HG03066 (cell line): ENCODE results near the gene INHBB.
"Not testable (repeated sequence)": the region's sequence is repeated elsewhere in the genome, so short reads cannot be mapped to it uniquely, and the experiment has no call there.

ENCODE experiments used
- ATAC-seq: cut with Tn5 transposase; IDR thresholded peaks from one replicate; pipeline ENCODE4 v1.9.1; 2021; ENCODE audit warnings: low read depth; ENCODE audit not compliant: unreplicated experiment

INHBB gene

GRCh38 chr2:120315367-120316033 lies 30.4 kb upstream of the INHBB start:
- no peak for ATAC-seq

GRCh38 chr2:120316071-120316470 lies 29.9 kb upstream of the INHBB start:
- ATAC-seq, result no peak

DNA sequence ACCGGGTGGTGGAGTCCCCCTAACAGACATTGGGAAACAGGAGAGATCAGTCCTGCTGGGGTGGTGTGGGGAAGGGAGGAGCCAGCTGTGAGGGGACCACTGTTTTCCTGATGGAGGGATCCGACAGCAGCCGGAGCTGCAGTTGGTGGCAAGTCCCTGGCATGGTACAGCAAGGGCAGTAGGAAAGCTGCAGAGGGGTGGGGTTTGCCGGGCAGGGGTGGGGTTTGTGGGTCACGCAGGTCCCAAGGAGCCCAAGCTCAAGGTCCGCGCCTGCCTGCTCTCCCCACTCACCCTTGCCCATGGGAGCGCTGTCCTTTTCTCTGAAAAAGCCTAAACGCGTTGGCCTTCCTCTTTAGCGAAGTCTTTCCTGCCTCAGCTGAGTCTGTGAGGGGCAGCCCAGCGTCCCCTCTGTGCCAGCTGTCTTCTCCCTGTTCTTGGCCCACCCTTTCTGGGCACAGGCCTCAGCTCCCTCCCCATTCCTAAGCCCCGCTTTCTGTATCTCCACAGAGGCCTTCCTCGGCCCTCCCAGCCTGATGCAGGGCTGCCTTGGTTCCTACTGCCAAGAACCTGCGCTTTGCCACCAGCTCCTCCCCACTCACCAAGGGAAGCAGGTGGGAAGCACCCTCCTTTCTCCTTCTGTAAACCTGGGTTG lies 29.3 kb upstream of the INHBB start:
- ATAC-seq, result no peak

GRCh38 chr2:120317180-120317533 lies 28.8 kb upstream of the INHBB start:
- no peak for ATAC-seq

DNA sequence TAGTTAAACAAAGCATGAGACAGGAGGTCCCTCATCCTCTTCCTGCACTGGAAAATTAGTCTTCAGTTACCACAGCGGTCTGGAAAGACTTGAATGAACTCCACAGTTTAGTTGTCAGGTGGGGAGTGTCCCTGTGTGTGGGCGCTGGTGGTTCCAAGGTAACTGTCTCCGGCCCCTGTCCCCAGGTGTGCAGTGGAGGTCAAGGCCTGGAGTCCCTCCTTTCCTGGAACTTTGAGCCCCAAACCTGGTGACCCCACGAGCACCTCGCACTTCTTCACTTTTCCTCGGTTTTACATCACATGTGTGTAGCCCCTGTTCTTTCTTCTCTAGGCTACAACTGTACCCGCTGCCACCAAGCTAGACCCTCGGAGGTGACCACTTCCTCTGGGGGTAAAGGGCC lies 28.0 kb upstream of the INHBB start:
- ATAC-seq, result no peak

DNA sequence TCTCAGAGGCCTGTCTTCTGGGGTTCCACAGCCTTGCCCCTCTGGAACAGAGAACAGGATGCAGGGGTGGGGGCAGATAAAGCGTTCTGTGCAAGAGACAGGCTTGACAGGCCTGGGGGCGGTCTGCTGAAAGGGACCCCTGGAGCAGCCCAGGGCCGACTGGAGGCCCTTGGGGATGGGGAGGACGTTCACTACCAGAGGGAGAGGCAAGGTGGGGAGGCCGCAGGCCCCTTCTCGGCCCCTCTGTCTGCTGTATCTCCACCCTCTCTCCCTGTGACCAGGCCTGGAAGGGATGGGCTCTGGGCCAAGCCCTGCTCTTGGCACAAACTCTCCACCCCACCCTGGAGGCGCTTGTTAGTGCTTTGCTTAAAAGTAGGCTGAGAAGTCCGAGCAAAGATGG lies 27.3 kb upstream of the INHBB start:
- ATAC-seq, result no peak

- ATAC-seq, result no peak
Observed at GRCh38 chr2:120319123-120319522, 26.8 kb upstream of the INHBB start.

DNA sequence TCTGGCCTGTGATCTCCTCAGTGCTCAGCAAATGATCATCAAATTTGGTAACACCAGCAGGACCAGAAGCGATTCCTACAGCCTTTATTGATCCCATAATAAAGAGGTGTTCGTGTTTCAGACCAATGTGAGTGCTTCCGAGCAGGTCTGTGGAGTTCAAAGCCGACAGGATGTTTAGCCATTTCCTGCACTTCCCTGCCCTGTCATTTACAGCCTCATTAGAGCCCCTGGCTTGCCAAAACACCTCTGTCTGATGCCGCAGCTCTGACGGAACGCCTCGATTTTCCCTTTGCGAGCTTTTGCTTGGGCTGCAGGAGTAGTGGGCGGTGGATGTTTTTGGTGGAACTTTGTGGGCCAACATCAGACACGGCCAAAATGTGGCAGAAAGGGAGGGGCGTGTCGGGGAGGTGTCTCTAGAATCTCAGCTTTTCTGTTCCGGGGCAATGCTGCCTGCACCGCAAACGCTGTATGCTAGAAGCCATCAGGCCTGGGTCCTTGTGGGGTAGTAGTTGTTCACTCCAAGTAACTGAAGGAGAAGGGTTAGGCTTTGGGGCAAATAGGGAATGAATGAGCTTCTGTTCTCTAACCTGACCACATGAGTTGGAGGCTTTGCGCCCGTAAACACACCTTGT lies 26.1 kb upstream of the INHBB start:
- ATAC-seq, result no peak

- no peak for ATAC-seq
Observed at GRCh38 chr2:120320318-120320851, 25.6 kb upstream of the INHBB start.

GRCh38 chr2:120320887-120321556 lies 24.9 kb upstream of the INHBB start:
- not testable (repeated sequence) for ATAC-seq

DNA sequence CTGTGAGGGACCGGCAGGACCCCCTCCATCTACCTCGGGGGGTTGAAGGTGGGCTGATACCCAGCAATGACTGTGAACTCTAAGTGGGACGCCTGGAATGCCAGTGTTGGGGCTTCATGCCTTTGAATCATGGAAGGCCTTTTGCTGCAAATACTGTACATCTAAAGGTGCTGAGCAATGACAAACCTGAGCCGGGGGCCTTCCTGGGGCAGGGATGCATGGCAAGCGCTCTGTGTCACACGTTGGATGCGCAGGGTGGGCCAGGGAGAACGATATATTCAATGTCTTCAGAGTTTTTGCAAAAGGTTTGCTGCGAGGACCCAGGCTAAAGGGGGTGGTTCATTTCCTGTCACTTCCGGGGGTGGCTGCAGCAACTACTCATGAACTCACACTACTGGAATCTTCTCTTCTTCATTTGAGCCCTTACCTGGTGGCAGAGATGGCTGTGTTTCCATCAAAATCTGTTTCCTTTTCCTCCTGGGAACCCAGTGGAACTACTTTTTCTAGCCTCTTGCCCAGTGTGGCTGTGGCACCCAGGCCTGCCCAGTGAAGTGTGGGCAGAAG lies 24.1 kb upstream of the INHBB start:
- no peak for ATAC-seq

GRCh38 chr2:120322329-120322728 lies 23.6 kb upstream of the INHBB start:
- ATAC-seq, result no peak

DNA sequence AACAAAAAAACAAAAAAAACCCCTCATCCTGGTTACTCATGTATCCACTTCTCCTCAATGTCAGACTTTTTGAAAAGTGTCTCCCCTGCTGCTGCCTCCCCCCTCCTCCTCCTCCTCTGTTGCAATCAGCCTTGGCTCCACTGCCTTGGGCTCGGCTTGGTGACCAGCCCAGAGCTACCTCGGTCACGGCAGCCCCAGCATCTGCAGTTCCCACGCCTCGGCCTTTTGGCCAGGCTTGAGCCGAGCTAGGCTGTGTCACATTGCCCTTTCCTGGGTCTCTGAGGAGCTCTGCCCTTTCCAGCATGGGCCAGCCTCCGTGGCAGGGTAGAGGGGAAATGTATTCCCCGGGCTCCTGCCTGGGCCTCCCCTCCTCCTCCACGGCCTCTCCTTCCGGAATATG lies 22.7 kb upstream of the INHBB start:
- no peak for ATAC-seq

GRCh38 chr2:120323807-120324399 lies 22.0 kb upstream of the INHBB start:
- ATAC-seq, result no peak

DNA sequence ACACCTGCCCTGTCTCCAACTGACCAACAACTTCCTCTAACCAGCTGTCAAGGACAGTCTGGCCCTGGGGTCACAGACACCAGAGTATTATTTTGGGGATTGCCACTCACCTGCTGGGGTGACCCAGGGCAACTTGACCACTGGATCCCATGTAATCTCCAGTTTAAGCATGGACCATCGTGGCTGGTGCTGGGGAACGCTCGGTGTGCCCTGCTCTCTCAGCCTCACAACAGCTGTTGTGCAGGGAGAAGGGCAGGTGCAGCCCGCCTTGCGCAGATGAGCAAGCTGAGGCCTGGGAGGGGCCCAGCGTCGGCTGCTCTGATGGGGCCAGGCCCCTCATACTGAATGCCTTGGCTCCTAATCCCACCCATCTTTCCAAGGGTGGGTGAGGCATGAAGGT lies 21.0 kb upstream of the INHBB start:
- no peak for ATAC-seq

DNA sequence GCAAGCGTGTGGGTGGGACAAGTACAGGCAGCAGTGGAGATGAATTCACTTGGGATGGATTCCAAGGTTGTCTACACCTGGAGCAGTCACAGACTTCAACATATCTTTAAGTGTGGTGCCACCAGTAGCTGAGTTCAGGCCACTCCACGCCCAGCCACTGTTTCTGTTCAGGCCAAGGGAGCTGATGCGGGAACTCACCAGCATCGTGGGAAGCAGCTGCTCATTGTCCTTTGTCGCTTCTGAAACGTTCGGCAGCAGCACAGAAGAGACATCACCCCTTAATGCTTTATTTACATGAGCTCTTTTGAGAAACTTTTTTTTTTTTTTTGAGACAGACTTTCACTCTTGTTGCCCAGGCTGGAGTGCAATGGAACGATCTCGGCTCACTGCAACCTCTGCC lies 19.9 kb upstream of the INHBB start:
- no peak for ATAC-seq

- ATAC-seq, result no peak
Observed at GRCh38 chr2:120330946-120331822, 14.8 kb upstream of the INHBB start.

DNA sequence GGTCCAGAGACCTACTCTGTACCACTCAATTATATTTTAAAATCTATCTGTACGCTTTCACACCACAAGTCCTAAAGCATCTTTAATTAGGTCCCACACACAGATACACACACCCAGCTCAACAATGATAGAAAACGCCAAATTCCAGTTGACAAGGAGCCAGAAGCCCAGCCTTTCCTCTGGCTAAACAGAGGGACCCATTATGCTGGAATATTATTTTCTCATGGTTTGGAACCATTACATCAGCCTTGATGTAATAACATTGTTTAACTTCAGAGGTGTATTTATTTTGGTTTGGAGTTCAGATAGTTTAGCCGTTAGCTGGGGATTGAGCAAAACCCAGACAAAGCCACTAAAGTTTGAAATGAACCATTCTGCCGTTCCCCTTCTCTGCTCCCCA lies 14.0 kb upstream of the INHBB start:
- ATAC-seq, result no peak

DNA sequence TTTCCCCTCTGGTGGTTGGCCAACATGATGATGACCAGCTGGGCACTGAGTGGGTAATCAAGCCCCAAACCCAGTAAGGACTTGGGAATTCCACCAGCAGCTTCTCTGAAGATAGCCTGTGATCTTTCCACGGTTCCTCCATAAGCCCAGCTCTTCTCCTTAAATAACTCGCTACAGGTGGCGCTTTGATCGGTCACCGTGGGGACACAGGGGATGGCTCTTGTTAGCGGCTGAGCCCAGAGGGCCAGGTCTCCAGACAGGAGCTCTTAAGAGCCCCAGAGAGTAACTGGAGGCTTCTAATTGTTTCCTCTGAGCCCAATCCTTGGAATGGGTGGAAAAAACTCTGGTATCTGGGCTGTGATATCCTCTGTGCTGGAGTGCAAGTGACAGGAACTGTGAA lies 13.6 kb upstream of the INHBB start:
- ATAC-seq, result no peak

DNA sequence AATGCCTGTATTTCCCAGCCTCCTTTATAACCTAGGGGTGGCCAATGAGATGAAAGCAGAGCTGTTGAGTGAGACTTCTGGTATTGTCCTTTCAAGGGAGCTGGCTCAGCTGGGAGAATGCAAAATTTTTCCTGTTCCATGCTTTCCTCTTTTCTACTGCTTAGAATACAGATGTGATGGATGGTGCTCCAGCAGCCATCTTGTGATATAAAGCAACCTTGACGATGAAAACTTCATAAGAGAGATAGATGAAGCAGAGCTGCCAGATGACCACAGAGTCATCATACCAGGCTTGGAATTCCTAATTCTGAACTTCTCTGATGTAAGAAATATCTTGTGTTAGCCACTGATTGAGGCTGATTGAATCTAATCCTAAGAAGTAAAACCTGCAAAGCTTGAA lies 11.9 kb upstream of the INHBB start:
- no peak for ATAC-seq
